ENCODE data around the gene GPX2.

GPX2 gene

GRCh38 chr14:64929014-64929359 lies 13.6 kb downstream of the GPX2 start:
- DNase-seq (ENCODE audit: extremely low read depth, low read depth): no peak
- TF ChIP-seq, protein P1, sequence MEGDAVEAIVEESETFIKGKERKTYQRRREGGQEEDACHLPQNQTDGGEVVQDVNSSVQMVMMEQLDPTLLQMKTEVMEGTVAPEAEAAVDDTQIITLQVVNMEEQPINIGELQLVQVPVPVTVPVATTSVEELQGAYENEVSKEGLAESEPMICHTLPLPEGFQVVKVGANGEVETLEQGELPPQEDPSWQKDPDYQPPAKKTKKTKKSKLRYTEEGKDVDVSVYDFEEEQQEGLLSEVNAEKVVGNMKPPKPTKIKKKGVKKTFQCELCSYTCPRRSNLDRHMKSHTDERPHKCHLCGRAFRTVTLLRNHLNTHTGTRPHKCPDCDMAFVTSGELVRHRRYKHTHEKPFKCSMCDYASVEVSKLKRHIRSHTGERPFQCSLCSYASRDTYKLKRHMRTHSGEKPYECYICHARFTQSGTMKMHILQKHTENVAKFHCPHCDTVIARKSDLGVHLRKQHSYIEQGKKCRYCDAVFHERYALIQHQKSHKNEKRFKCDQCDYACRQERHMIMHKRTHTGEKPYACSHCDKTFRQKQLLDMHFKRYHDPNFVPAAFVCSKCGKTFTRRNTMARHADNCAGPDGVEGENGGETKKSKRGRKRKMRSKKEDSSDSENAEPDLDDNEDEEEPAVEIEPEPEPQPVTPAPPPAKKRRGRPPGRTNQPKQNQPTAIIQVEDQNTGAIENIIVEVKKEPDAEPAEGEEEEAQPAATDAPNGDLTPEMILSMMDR (IDR thresholded peaks at IDR 0.05; ENCODE audit: low read depth, low read length, missing control alignments): no peak
- no peak overlapping the region for H3K4me3 ChIP-seq (replicated peaks; ENCODE audit: low read depth, low read length)

DNA sequence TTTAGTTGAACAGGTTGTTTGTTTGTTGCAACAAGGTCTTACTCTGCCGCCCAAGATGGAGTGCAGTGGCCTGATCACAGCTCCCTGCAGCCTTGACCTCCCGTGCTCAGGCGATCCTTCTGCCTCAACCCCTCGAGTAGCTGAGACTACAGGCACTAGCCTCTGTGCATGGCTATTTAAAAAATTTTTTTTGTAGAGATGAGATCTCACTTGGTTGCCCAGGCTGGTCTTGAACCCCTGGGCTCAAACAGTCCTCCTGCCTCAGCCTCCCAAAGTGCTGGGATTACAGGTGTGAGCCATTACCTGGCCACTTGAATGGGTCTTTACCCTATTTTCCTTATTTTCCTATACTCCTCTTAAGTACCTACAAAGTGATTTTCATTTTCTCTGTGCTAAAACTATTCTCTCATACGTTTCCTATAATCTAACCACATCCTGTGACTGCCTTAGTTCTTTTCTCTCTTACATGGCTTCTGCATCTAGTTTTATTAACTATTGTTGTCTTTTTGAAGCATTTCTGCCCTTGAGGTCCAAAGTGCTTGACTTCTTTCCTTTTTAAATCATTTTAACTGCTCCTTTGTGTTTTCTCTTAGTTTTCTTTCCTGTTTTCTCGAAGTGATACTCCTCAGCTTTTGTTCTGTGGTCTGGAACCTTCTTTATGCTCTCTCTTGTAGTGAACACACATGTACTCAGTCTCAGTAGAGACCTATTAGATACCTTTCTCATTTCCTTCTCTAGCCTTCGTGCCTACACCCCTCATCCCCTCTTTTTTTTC lies 14.1 kb downstream of the GPX2 start:
- TF ChIP-seq, protein P1 (IDR thresholded peaks at IDR 0.05; ENCODE audit: low read depth, low read length, missing control alignments): no peak
- H3K4me3 ChIP-seq (replicated peaks; ENCODE audit: low read depth, low read length): no peak overlapping the region
- no peak for DNase-seq (ENCODE audit: extremely low read depth, low read depth)

- TF ChIP-seq, protein P1 (IDR thresholded peaks at IDR 0.05; ENCODE audit: low read depth, low read length, missing control alignments): no peak
- no peak overlapping the region for H3K4me3 ChIP-seq (replicated peaks; ENCODE audit: low read depth, low read length)
- no peak for DNase-seq (ENCODE audit: extremely low read depth, low read depth)
Observed at GRCh38 chr14:64927031-64927430, 15.5 kb downstream of the GPX2 start.

GRCh38 chr14:64926398-64926995 lies 16.0 kb downstream of the GPX2 start:
- H3K4me3 ChIP-seq (replicated peaks; ENCODE audit: low read depth, low read length): no peak overlapping the region
- TF ChIP-seq, protein P1 (IDR thresholded peaks at IDR 0.05; ENCODE audit: low read depth, low read length, missing control alignments): no peak
- DNase-seq (ENCODE audit: extremely low read depth, low read depth): no peak

DNA sequence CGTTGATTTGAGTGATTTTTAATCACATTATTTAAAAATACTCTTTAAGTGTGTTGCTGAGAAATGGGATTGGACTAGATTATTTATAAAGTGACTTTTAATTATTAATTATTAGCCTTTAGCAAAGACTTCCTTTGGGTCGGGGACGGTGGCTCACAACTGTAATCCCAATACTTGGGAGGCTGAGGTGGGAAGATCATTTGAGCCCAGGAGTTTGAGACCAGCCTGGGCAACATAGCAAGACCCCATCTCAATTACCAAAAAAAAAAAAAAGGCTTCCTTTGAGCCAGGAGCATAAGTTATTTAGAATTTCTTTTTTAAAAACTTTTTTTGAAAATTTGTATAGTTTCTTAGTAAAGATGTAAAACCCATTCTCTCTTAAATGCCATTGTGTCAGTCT lies 19.5 kb downstream of the GPX2 start:
- DNase-seq (ENCODE audit: extremely low read depth, low read depth): no peak
- no peak overlapping the region for H3K4me3 ChIP-seq (replicated peaks; ENCODE audit: low read depth, low read length)
- TF ChIP-seq, protein P1 (IDR thresholded peaks at IDR 0.05; ENCODE audit: low read depth, low read length, missing control alignments): no peak

- TF ChIP-seq, protein P1 (IDR thresholded peaks at IDR 0.05; ENCODE audit: low read depth, low read length, missing control alignments): no peak
- no peak for DNase-seq (ENCODE audit: extremely low read depth, low read depth)
- H3K4me3 ChIP-seq (replicated peaks; ENCODE audit: low read depth, low read length): no peak overlapping the region
Observed at GRCh38 chr14:64920465-64920864, 22.1 kb downstream of the GPX2 start.
